IMR-90 (cell line): ENCODE measurements around the gene TRPM6. TPM values are rescaled to one million over a fixed set of nuclear protein-coding genes. Genes with fewer than 3 reads are reported as not detected.

Experiments used
- ATAC-seq: fragments of 200-7000 bp; cut with Tn5 transposase; 2 replicates; pipeline ENCODE4 v1.9.1; 2020; ENCODE audit warnings: low read depth, mild to moderate bottlenecking, moderate library complexity
- BruUV-seq: library from RNA; stranded (reverse); fragments of 400-500 nt; replicated peaks from 2 replicates; lab custom pipeline; 2021; lab: Mats Ljungman, UMichigan
- CTCF ChIA-PET: fragments of 300-600 bp; formaldehyde crosslinking; extraction: SDS; loops from one replicate; lab custom pipeline; 2021; ENCODE audit warnings: antibody characterized with exemption; lab: Yijun Ruan, JAX
- POLR2A ChIA-PET: fragments of 300-600 bp; sonication (Branson Sonifier 250); formaldehyde crosslinking; loops from one replicate; lab custom pipeline; 2022; ENCODE audit warnings: antibody characterized with exemption; ENCODE audit not compliant: unreplicated experiment; lab: Charles Lee
- DNase-seq: peaks from one replicate; pipeline ENCODE4 v3.0.0; 2013
- H2AFZ ChIP-seq: replicated peaks from 2 replicates; pipeline ENCODE3; 2013; ENCODE audit warnings: low read length, mild to moderate bottlenecking; ENCODE audit not compliant: poor library complexity
- H2AK5ac ChIP-seq: 2 replicates; pipeline ENCODE4 v1.6.1; 2013; ENCODE audit warnings: low read depth, low read length, inconsistent platforms
- H2AK9ac ChIP-seq: replicated peaks from 2 replicates; pipeline ENCODE3; 2013; ENCODE audit warnings: mild to moderate bottlenecking, low read depth, low read length, moderate library complexity; ENCODE audit not compliant: poor library complexity
- H2BK120ac ChIP-seq: 2 replicates; pipeline ENCODE4 v1.6.1; 2013; ENCODE audit warnings: low read depth, low read length, inconsistent platforms
- H2BK15ac ChIP-seq: 3 replicates; pipeline ENCODE4 v1.6.1; 2013; ENCODE audit warnings: low read depth, low read length, inconsistent platforms
- H2BK20ac ChIP-seq: 2 replicates; pipeline ENCODE4 v1.6.1; 2013; ENCODE audit warnings: low read depth, mild to moderate bottlenecking, inconsistent platforms, low read length, moderate library complexity
- H2BK5ac ChIP-seq: 2 replicates; pipeline ENCODE4 v1.6.1; 2013; ENCODE audit warnings: mild to moderate bottlenecking, low read depth, low read length, inconsistent platforms; ENCODE audit not compliant: poor library complexity, severe bottlenecking
- H3K14ac ChIP-seq: replicated peaks from 2 replicates; pipeline ENCODE4 v1.6.1; 2013; ENCODE audit warnings: low read depth, low read length, inconsistent platforms
- H3K18ac ChIP-seq: 2 replicates; pipeline ENCODE4 v1.6.1; 2013; ENCODE audit warnings: low read depth, low read length, control low read depth
- H3K23ac ChIP-seq: 2 replicates; pipeline ENCODE4 v1.6.1; 2013; ENCODE audit warnings: low read depth, low read length, inconsistent platforms
- H3K27ac ChIP-seq: 2 replicates; pipeline ENCODE4 v1.5.1; 2013; ENCODE audit warnings: mild to moderate bottlenecking, control low read depth, low read length; ENCODE audit not compliant: insufficient read depth
- H3K27me3 ChIP-seq: 2 replicates; pipeline ENCODE4 v1.6.1; 2013; ENCODE audit warnings: low read length; ENCODE audit not compliant: control insufficient read depth, insufficient read depth
- H3K36me3 ChIP-seq: 2 replicates; pipeline ENCODE4 v1.6.1; 2013; ENCODE audit warnings: low read length, mixed read lengths; ENCODE audit not compliant: control insufficient read depth, insufficient read depth
- H3K4ac ChIP-seq: 2 replicates; pipeline ENCODE4 v1.6.1; 2013; ENCODE audit warnings: low read depth, low read length, inconsistent platforms
- H3K4me1 ChIP-seq: 2 replicates; pipeline ENCODE4 v1.6.1; 2013; ENCODE audit warnings: low read length, mixed read lengths; ENCODE audit not compliant: control insufficient read depth, insufficient read depth
- H3K4me2 ChIP-seq: 2 replicates; pipeline ENCODE4 v1.6.1; 2013; ENCODE audit warnings: low read depth, mild to moderate bottlenecking, control low read depth, low read length, moderate library complexity
- H3K4me3 ChIP-seq: 2 replicates; pipeline ENCODE4 v1.5.1; 2013; ENCODE audit warnings: low read depth, mild to moderate bottlenecking, control low read depth, low read length, moderate library complexity; ENCODE audit not compliant: insufficient read depth
- H3K56ac ChIP-seq: 2 replicates; pipeline ENCODE4 v1.6.1; 2013; ENCODE audit warnings: low read length, inconsistent platforms; ENCODE audit not compliant: insufficient read depth; ENCODE audit errors: extremely low read depth
- H3K79me1 ChIP-seq, 2 experiments: 2 replicates each; pipeline ENCODE4 v1.6.1; 2013; ENCODE audit warnings: low read length in 2 of 2, inconsistent platforms in 1 of 2, low read depth in 1 of 2
- H3K9ac ChIP-seq: 2 replicates; pipeline ENCODE4 v1.6.1; 2013; ENCODE audit warnings: low read depth, low read length, control low read depth
- H3K9me1 ChIP-seq: 2 replicates; pipeline ENCODE4 v1.6.1; 2013; ENCODE audit warnings: low read length, inconsistent platforms; ENCODE audit not compliant: insufficient read depth
- H3K9me3 ChIP-seq: 2 replicates; pipeline ENCODE4 v1.6.1; 2013; ENCODE audit warnings: low read length; ENCODE audit not compliant: control insufficient read depth, insufficient read depth
- H4K20me1 ChIP-seq: 2 replicates; pipeline ENCODE4 v1.6.1; 2013; ENCODE audit warnings: low read length, inconsistent platforms; ENCODE audit not compliant: insufficient read depth
- H4K5ac ChIP-seq: 2 replicates; pipeline ENCODE4 v1.6.1; 2013; ENCODE audit warnings: mild to moderate bottlenecking, low read depth, low read length, control low read depth
- H4K8ac ChIP-seq, 2 experiments: 2 replicates each; pipeline ENCODE4 v1.6.1; 2013; ENCODE audit warnings: low read depth in 2 of 2, low read length in 2 of 2, control low read depth in 1 of 2, inconsistent platforms in 1 of 2
- H4K91ac ChIP-seq: 2 replicates; pipeline ENCODE4 v1.6.1; 2013; ENCODE audit warnings: low read depth, low read length, inconsistent platforms; ENCODE audit not compliant: insufficient read depth
- BHLHE40 ChIP-seq: fragments of 150-350 bp; IDR thresholded peaks from 2 replicates; pipeline ENCODE4 v1.6.1; 2016; ENCODE audit warnings: mild to moderate bottlenecking, low read depth, low read length
- CEBPB ChIP-seq: IDR thresholded peaks from 2 replicates; pipeline ENCODE4 v1.6.1; 2012; ENCODE audit warnings: low read depth, low read length, improper control_type of control experiment
- CHD1 ChIP-seq: IDR thresholded peaks from 2 replicates; pipeline ENCODE4 v1.6.1; 2012; ENCODE audit warnings: low read depth, low read length, improper control_type of control experiment
- CTCF ChIP-seq: conservative IDR thresholded peaks from 2 replicates; pipeline ENCODE4 v1.5.1; 2012; ENCODE audit warnings: mild to moderate bottlenecking, low read depth, low read length, improper control_type of control experiment
- FOS ChIP-seq: fragments of 150-350 bp; IDR thresholded peaks from 2 replicates; pipeline ENCODE4 v1.6.1; 2016; ENCODE audit warnings: low read depth, low read length
- MAFK ChIP-seq: IDR thresholded peaks from 2 replicates; pipeline ENCODE4 v1.6.1; 2012; ENCODE audit warnings: low read depth, low read length, improper control_type of control experiment
- MAZ ChIP-seq: IDR thresholded peaks from 2 replicates; pipeline ENCODE4 v1.6.1; 2012; ENCODE audit warnings: low read depth, mild to moderate bottlenecking, low read length, improper control_type of control experiment, moderate library complexity, borderline replicate concordance
- MXI1 ChIP-seq: IDR thresholded peaks from 2 replicates; pipeline ENCODE4 v1.6.1; 2012; ENCODE audit warnings: low read depth, mild to moderate bottlenecking, low read length, moderate library complexity, borderline replicate concordance
- NFE2L2 ChIP-seq: fragments of 150-350 bp; IDR thresholded peaks from 2 replicates; pipeline ENCODE4 v1.6.1; 2016; ENCODE audit warnings: low read depth, mild to moderate bottlenecking, low read length
- POLR2A ChIP-seq: IDR thresholded peaks from 2 replicates; pipeline ENCODE4 v1.6.1; 2012; ENCODE audit warnings: mild to moderate bottlenecking, low read depth, low read length
- RAD21 ChIP-seq: IDR thresholded peaks from 2 replicates; pipeline ENCODE4 v1.6.1; 2012; ENCODE audit warnings: low read length, improper control_type of control experiment
- RCOR1 ChIP-seq: IDR thresholded peaks from 2 replicates; pipeline ENCODE4 v1.6.1; 2012; ENCODE audit warnings: mild to moderate bottlenecking, low read length, improper control_type of control experiment; ENCODE audit not compliant: insufficient replicate concordance
- RFX5 ChIP-seq: IDR thresholded peaks from 2 replicates; pipeline ENCODE4 v1.8.0; 2012; ENCODE audit warnings: low read depth, mild to moderate bottlenecking, low read length, moderate library complexity
- SMC3 ChIP-seq: fragments of 150-350 bp; IDR thresholded peaks from 2 replicates; pipeline ENCODE4 v1.6.1; 2016; ENCODE audit warnings: low read depth, mild to moderate bottlenecking, antibody characterized with exemption, low read length, moderate library complexity
- WGBS, 2 experiments: methylation state at CpG; one replicate each; pipeline versions ENCODE4 v1.1.5 to v1.1.7; 2013; ENCODE audit warnings: missing lambda C conversion rate in 2 of 2; ENCODE audit not compliant: insufficient read length in 1 of 2; ENCODE audit errors: extremely low coverage in 2 of 2; 5-methylcytosine and 5-hydroxymethylcytosine counted together
- dilution Hi-C: fragments of 300-500 bp; cut with HindIII; formaldehyde crosslinking; loops from one replicate; pipeline ENCODE4 v1.14.3; 2018; ENCODE audit warnings: low sequenced_read_pairs; ENCODE audit not compliant: unreplicated experiment
- in situ Hi-C: fragments of 300-500 bp; cut with MboI; formaldehyde crosslinking; loops from 3 replicates; pipeline ENCODE4 v1.14.3; 2019; ENCODE audit warnings: low sequenced_read_pairs, inconsistent platforms, mixed read lengths
- intact Hi-C: fragments of 100-400 bp; cut with micrococcal nuclease; formaldehyde crosslinking; loops from 2 replicates; pipeline ENCODE4 v1.10.0; 2022
- polyA plus RNA-seq, 3 experiments: library from polyadenylated mRNA; depleted of rRNA; stranded (reverse); fragments of >200 nt; gene quantifications; 2 replicates each; pipeline ENCODE4 v1.2.3, GENCODE V29; 2012; ENCODE audit warnings: low replicate concordance in 1 of 3
- total RNA-seq: library from RNA; depleted of rRNA; stranded (reverse); fragments of >200 nt; gene quantifications from 2 replicates; pipeline ENCODE4 v1.2.3, GENCODE V29; 2012
- TF ChIP-seq, protein P1 (sequence below): fragments of 150-350 bp; IDR thresholded peaks from 2 replicates; pipeline ENCODE4 v1.6.1; 2016; ENCODE audit warnings: low read depth, mild to moderate bottlenecking, low read length, moderate library complexity, borderline replicate concordance
- TF ChIP-seq, protein P2 (sequence below): fragments of 150-350 bp; IDR thresholded peaks from 2 replicates; pipeline ENCODE4 v1.6.1; 2017; ENCODE audit warnings: mild to moderate bottlenecking, antibody characterized with exemption, low read length, low read depth

Gene TRPM6
- total and polyA plus RNA-seq, 2 of the 4 experiments (the other 2 are of a cell fraction): under 0.01 to 0.02 TPM

GRCh38 chr9:74804018-74804385 is 83.7 kb downstream of the TRPM6 start:
- Histone ChIP-seq H3K23ac (no peak overlapping the region), H3K79me1 (no peaks in the 10 kb centered on the region), H2BK120ac (no peak overlapping the region), H3K56ac (no peak overlapping the region), H3K14ac (no peak overlapping the region), H2AK9ac (no peak overlapping the region), H4K91ac (no peak overlapping the region), H4K20me1 (no peaks in the 10 kb centered on the region), H2BK20ac (no peak overlapping the region), H3K18ac (no peak overlapping the region), H2BK5ac (no peak overlapping the region), H2AK5ac (no peak overlapping the region), H3K9me3 (no peaks in the 10 kb centered on the region), H3K4ac (no peak overlapping the region), H4K8ac (no peak overlapping the region), H3K4me2 (no peak overlapping the region), H3K4me1 (no peaks in the 10 kb centered on the region), H3K36me3 (no peaks in the 10 kb centered on the region), H3K27ac (no peak overlapping the region), H2BK15ac (no peak overlapping the region), H3K9ac (no peak overlapping the region), H3K9me1 (no peaks in the 10 kb centered on the region), H3K27me3 (peaks cover 1% of the 10 kb centered on the region; the same call in 1 of the 2 replicates), H2AFZ (no peak overlapping the region), H4K5ac (no peak overlapping the region), H3K4me3 (no peak overlapping the region)
- WGBS, 2 experiments: no CpG with 5 or more reads among the region's 2 CpGs
- POLR2A ChIA-PET: no interaction called here
- dilution Hi-C loops: no loop called here
- in situ Hi-C loops: no loop called here
- TF ChIP-seq FOS (no peak), CEBPB (no peak), CTCF (no peak), SMC3 (no peak), BHLHE40 (no peak), MAFK (no peak), RAD21 (no peak), CHD1 (no peak), MXI1 (no peak), RFX5 (no peak), RCOR1 (no peak), MAZ (no peak), NFE2L2 (no peak), POLR2A (no peak)
- TF ChIP-seq, protein P1, sequence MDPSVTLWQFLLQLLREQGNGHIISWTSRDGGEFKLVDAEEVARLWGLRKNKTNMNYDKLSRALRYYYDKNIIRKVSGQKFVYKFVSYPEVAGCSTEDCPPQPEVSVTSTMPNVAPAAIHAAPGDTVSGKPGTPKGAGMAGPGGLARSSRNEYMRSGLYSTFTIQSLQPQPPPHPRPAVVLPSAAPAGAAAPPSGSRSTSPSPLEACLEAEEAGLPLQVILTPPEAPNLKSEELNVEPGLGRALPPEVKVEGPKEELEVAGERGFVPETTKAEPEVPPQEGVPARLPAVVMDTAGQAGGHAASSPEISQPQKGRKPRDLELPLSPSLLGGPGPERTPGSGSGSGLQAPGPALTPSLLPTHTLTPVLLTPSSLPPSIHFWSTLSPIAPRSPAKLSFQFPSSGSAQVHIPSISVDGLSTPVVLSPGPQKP: no peak
- TF ChIP-seq, protein P2, sequence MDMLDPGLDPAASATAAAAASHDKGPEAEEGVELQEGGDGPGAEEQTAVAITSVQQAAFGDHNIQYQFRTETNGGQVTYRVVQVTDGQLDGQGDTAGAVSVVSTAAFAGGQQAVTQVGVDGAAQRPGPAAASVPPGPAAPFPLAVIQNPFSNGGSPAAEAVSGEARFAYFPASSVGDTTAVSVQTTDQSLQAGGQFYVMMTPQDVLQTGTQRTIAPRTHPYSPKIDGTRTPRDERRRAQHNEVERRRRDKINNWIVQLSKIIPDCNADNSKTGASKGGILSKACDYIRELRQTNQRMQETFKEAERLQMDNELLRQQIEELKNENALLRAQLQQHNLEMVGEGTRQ: no peak
- ATAC-seq (no peak), DNase-seq (no peak)
- BruUV-seq: no TSS peak
- CTCF ChIA-PET: no interaction called here
- intact Hi-C loops: no loop called here
